ENCODE measurements around the gene CDK11A.

- TF ChIP-seq REST (IDR thresholded peaks at IDR 0.05; ENCODE audit: low read depth) (no peak), USF1 (IDR thresholded peaks at IDR 0.05) (no peak), MAX (IDR thresholded peaks at IDR 0.05) (no peak), EP300 (IDR thresholded peaks at IDR 0.05; ENCODE audit: borderline replicate concordance) (no peak), CREB1 (IDR thresholded peaks at IDR 0.05; ENCODE audit: low read depth) (no peak)
Measured at GRCh38 chr1:1768249-1768992, 44.3 kb upstream of the CDK11A start.

All from Ishikawa (cell line).